Hematopoietic multipotent progenitor cell (in vitro differentiated cells): ENCODE data around the gene MYO1A. TPM values are rescaled to one million over a fixed set of nuclear protein-coding genes. Genes with fewer than 3 reads are reported as not detected.
"Not testable (repeated sequence)": the region's sequence is repeated elsewhere in the genome, so short reads cannot be mapped to it uniquely, and the experiment has no call there.

Experiments
- DNase-seq, 3 donors: peaks; one replicate each; pipeline ENCODE4 v3.0.0-alpha.2; 2011 to 2015; ENCODE audit warnings: low read depth in 2 of 3, low spot score in 2 of 3
- total RNA-seq: library from RNA; depleted of rRNA; stranded (reverse); fragments of >200 nt; gene quantifications from one replicate; pipeline ENCODE4 v1.2.3, GENCODE V29; 2012

Gene MYO1A
- total RNA-seq, 1 donor = under 0.01 TPM

GRCh38 chr12:57048423-57049118 is 1.4 kb downstream of the MYO1A start:
- DNase-seq = no peak

DNA sequence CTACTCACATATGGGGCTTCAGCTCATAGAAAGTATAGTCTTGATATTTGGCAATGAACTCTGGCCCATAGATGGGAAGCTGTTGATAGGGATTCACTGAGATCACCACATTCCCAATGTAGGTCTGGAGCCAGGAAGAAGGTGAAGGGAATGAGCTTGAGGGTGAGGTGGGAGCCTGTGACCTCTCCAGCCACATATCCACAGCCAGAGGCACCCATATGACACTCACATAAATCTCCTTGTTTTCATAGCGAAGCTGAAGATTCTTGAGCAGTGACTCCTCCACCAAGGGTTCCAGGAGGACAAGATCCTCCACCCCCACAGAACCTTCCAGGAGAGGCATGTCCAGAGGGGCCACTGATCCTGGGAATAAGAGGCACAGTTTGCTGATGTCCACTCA is 1.9 kb downstream of the MYO1A start:
- DNase-seq = no peak

- peak in 1 of 3 donors; percentile 19 for DNase-seq
Observed at GRCh38 chr12:57046947-57047890, 2.7 kb downstream of the MYO1A start.

DNA sequence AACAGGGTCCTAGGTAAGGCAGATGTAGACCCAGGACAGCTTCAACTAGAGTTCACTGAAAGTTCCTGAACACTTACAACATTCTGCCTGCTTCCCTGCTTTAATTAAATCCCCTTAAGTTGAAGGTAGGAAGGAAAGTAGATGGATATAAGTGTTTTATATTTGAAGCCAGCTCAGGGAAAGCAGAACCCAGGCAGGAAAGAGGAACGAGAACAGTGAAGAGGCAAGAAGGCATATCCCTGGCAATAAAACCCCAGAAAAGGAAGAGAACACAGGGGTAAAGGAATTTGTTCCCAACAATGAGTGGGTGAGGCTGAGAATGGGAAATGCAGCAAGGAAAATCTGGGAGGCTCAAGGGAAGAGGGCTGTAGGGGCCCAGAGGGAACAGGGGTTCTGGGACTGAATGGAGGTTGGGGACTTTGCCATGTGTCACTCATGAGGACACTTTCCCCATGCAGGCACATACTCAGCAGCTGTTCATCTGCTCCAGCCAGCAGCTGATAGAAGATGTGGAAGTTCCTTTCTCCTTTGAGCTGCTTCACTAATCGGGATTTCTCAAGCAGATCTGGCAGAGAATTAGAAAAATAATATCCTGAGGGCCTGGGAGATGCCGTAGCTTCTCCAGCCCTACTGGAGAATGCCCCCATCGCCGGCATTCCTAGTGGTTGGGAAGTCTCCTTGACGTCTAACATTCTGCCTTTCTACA is 3.7 kb downstream of the MYO1A start:
- no peak for DNase-seq

DNA sequence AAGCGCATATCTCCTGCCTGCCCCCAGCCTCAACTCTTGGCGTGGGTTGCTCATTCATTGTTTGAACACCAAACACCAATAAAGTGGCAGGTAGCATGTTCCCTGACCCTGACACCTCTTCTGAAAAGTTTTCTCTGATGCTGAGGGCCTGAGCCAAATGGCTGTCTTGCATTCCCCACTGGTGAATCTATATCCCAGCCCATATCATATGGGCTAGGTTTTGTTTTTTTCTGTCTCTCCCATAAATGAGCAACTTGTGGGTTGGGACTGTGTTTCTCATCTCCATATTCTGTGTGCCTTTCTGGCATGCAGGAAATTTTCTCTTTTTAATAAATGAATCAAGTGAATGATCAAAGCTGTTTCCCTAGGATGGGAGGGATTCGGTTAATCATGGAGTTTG is 5.0 kb downstream of the MYO1A start:
- DNase-seq = no peak

DNA sequence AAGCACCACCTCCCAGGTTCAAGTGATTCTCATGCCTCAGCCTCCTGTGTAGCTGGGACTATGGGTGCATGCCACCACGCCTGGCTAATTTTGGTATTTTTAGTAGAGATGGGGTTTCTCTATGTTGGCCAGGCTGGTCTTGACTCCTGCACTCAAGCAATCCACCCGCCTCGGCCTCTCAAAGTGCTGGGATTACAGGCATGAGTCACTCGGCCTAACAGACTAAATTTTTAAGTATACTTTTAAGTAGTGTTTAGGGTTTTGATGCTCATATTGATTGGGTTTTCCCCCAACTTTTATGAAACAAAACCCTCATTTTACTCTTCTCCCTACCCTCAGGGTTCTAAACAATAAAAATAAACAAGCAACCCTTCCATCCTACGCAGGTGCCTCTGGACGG is 5.5 kb downstream of the MYO1A start:
- DNase-seq = no peak

GRCh38 chr12:57042695-57043094 is 7.2 kb downstream of the MYO1A start:
- DNase-seq = no peak

GRCh38 chr12:57040750-57041149 is 9.2 kb downstream of the MYO1A start:
- no peak for DNase-seq

- no peak for DNase-seq
Observed at GRCh38 chr12:57040211-57040610, 9.7 kb downstream of the MYO1A start.

- DNase-seq = peak in 1 of 3 donors; percentile 10
Observed at GRCh38 chr12:57039016-57039798, 10.7 kb downstream of the MYO1A start.

DNA sequence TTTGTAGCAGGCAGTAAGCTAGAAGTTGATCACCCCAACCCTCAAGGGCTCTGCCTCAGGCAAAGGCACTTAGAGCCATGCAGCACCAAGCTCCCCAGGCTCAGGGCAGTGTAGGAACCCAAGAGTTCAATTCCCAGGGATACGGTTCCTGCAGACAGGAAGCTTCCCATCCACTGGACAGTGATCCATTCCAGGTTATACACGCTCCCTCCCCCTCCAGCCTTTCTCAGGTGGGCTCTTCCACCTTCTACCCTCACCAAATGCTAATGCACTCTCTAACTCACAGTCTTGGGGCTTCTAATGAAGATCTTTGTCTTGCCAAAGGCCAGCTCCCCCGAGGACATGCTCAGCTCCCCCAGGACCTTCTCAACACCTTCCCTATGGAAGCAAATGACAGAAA is 12.7 kb downstream of the MYO1A start:
- no peak for DNase-seq

DNA sequence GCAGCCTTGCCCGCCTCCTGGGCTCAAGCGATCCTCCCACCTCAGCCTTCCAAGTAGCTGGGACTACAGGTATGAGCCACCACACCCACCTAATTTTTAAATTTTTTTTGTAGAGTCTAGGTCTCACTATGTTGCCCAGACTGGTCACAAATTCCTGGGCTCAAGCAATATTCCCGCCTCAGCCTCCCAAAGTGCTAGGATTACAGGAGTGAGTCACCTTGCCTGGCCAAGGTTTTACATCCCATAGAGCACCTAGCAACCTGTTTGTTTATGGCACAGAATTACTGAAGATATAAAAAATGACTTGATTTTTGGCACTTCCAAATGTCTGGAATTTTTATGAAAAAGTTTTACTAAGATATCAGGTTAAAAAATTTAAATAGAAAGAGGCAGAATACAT is 16.5 kb downstream of the MYO1A start:
- no peak for DNase-seq

DNA sequence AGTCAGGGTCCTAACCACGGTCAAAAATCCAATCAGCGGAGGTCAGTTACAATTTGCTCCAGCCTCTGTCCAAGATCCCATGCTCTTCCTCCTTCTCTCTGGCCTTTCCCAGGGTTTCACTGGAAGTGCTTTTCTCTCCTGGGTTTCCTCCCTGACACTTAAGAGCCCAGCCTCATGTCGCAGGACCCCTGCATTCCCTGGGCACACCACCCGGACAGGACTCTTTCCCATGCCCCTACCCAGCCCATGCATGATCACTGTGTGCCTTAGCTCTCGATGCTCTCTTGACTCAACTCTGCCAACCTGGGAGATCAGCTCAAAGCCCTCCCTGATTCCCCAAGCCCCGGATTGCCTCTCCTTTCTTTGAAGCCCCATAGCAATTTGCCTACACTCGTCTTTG is 18.1 kb downstream of the MYO1A start:
- DNase-seq = no peak

DNA sequence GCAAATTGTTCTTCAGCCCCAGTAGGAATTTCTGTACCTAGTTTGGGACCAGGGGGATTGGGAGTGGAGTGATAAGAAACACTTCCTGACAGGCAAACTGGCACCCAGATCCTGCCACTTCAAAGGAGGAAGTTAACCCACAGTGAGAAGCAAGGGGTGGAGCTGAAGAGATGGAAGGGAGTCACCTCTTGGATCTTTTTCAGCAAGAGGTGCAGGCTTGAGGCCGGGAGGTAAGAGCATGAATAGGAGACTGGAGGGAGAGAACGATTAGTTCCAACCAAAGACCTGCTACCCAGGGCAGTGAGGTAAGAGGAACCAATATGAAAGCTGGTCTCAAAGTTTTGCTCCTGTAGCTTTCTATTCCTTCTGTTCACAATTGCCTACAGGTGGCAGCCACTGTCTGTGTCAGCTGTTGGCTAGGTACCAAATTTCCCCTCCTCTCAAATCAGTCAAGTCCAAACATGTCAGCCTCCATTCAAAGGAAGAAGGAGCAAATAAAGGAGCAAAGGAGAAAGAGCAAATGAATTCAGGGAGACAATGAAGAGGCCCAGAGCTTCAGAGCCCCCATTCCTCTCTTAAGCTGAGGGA is 18.7 kb downstream of the MYO1A start:
- DNase-seq = peak in 2 of 3 donors; percentile 32 to 56

DNA sequence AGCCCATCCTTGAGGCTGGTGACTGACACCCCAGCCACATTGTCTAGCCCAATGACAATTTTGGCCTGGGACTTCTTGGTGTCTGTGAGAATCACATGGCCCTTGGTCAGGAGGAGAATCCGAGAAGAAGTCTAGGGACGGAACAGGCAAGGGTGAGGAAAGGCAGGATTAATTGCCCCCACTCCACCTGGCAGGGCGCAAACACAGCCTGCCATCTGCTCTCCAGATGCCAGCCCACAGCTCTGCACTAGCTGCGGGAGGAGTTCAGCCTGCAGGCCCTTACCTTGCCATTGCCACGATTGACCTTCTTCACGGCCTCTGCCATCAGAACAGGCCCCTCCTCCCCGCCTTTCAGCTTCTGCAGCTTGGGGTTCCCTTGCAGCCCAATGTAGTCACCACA is 20.5 kb downstream of the MYO1A start:
- DNase-seq = no peak

DNA sequence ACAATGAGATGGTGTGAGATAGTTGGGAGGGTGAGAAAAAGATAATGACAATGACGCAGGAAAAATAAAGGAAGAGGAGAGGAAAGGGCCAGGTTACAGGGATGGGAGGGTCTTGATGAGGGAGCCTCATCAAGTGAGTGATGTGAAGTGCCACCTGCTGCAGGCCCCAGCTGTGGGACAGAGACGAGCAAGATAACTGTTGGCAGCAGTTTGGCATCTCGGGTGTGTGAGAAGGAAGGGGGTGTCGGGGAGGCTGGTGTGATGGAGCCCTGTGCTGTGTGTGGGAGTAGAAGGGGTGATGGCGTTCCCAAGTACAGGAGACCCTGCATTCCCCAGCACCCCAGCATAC is 22.1 kb downstream of the MYO1A start:
- DNase-seq = no peak

DNA sequence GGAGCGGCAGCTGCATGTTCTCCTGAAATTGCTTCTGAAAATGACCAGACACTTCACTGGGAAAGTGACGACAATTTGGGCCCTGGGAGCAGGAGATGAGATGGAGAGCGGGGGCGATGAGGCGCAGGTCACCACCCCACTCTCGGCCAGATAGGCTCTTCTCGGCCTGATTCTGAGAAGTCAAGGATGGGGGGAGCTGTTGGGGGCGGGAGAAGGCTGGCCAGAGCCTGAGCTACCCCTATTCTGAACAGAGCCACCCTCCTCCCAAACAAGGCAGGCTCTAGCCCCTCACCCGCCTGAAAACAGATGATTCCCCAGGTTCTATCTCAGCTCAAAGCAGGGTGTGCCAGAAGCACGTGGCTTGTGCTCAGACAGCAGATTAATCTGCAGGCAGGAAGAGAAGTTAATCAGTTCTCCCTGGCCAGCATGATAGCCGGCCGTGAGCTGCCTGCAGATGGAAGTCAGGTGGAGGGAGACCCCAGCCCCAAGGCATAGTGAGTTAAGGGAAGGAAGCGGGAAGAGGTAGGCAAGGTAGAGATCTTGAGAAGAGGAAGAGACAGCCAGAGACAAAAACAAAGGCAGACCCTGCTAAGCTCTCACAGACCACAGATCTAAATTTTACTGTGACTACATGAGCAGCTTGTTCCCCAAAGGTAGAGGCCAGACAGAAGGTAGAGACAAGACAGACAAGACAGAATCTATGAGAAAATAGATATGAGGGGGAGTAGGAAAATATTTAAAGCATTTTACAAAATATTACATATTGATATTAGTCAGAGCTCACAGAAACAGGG is 22.7 kb downstream of the MYO1A start:
- no peak for DNase-seq

- no peak for DNase-seq
Observed at GRCh38 chr12:57025196-57025595, 24.7 kb downstream of the MYO1A start.

- DNase-seq = not testable (repeated sequence)
Observed at GRCh38 chr12:57022324-57022723, 27.6 kb downstream of the MYO1A start.
